IPS DF 4.7 (cell line): ENCODE data around the gene HPRT1.

Experiments used
- DNase-seq: peaks from one replicate; pipeline ENCODE4 v3.0.0-alpha.2; 2013; ENCODE audit warnings: low spot score; ENCODE audit errors: extremely low read depth

HPRT1 gene

GRCh38 chrX:134543288-134543687, 83.3 kb downstream of the HPRT1 start:
- DNase-seq, result no peak

GRCh38 chrX:134544135-134544512, 84.2 kb downstream of the HPRT1 start:
- no peak for DNase-seq

- no peak for DNase-seq
Observed at GRCh38 chrX:134544513-134545151, 84.7 kb downstream of the HPRT1 start.

- DNase-seq, result no peak
Observed at GRCh38 chrX:134545510-134545909, 85.5 kb downstream of the HPRT1 start.

- no peak for DNase-seq
Observed at GRCh38 chrX:134546187-134546586, 86.2 kb downstream of the HPRT1 start.

- no peak for DNase-seq
Observed at GRCh38 chrX:134547047-134547679, 87.2 kb downstream of the HPRT1 start.

GRCh38 chrX:134548257-134549201, 88.6 kb downstream of the HPRT1 start:
- no peak for DNase-seq
